Activated naive CD8-positive, alpha-beta T cell (primary cell): ENCODE data around the gene EMD.
"Not testable (repeated sequence)": the region's sequence is repeated elsewhere in the genome, so short reads cannot be mapped to it uniquely, and the experiment has no call there.

Experiments used
- H3K27ac Mint-ChIP-seq: one replicate; pipeline ENCODE4 v1.8.0; 2021; ENCODE audit warnings: mixed read lengths
- H3K27me3 Mint-ChIP-seq: one replicate; pipeline ENCODE4 v1.8.0; 2021; ENCODE audit warnings: mixed read lengths
- H3K36me3 Mint-ChIP-seq: one replicate; pipeline ENCODE4 v1.8.0; 2021; ENCODE audit warnings: mixed read lengths
- H3K4me1 Mint-ChIP-seq: one replicate; pipeline ENCODE4 v1.8.0; 2021; ENCODE audit warnings: low read depth, mixed read lengths
- H3K4me3 Mint-ChIP-seq: one replicate; pipeline ENCODE4 v1.8.0; 2021; ENCODE audit warnings: mild to moderate bottlenecking, mixed read lengths
- H3K9me3 Mint-ChIP-seq: one replicate; pipeline ENCODE4 v1.8.0; 2021; ENCODE audit warnings: low read depth, mixed read lengths

EMD gene

DNA sequence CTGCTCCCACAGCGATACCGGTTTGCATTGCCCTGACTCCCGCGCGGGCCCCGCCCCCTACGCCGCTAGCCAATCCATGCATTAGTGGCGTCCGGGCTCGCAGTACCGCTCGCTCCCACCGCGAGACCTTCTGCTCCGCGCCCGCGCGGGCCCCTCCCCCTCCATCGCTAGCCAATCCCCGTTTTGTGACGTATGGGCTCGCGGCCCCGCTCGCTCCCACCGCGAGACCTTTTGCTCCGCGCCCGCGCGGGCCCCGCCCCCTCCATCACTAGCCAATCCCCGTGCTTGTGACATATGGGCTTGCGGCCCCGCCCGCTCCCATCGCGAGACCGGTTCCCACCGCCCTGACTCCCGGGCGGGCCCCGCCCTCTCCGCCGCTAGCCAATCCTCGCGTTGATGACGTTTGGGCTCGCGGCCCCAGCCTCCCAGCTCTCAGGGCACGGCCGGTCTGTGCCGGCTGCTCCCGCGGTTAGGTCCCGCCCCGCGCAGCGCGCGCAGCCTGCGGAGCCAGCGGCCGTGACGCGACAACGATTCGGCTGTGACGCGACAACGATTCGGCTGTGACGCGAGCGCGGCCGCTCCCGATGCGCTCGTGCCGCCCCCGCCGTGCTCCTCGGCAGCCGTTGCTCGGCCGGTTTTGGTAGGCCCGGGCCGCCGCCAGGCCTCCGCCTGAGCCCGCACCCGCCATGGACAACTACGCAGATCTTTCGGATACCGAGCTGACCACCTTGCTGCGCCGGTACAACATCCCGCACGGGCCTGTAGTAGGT, at the start of gene EMD:
Gene EMD, plus strand, starts transcription at position 497 of the 770 bp plus-strand sequence. Its CDS starts 190 bp downstream, at position 687.
- Mint-ChIP-seq H3K27ac (peak within 1 kb of the TSS; percentile 91), H3K4me1 (peaks cover 12% of the 10 kb centered on the region), H3K9me3 (no peaks in the 10 kb centered on the region), H3K27me3 (no peaks in the 10 kb centered on the region), H3K36me3 (no peaks in the 10 kb centered on the region), H3K4me3 (peak within 1 kb of the TSS; percentile 93)

DNA sequence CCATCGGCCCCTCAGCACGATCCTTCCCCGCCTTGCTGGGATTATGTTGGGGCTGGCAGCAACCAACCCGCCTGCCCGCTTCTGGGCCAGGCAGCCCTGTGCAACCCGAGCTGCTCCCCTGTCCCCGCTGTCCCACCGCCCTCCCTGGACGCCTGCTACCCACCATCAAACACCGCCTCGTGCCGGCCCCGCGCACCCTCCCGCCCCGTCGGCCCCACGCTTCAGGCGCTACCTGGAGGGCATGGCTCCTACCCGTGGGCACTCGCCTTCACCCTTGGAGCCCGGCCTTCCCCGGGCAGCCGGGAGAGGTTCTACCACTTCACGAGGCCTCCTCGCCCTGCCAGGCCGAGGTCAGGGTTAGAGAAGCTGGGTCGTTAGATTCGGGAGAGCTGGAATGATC, 46.5 kb upstream of the EMD start:
- Mint-ChIP-seq H3K27ac (no peak overlapping the region), H3K36me3 (no peaks in the 10 kb centered on the region)

DNA sequence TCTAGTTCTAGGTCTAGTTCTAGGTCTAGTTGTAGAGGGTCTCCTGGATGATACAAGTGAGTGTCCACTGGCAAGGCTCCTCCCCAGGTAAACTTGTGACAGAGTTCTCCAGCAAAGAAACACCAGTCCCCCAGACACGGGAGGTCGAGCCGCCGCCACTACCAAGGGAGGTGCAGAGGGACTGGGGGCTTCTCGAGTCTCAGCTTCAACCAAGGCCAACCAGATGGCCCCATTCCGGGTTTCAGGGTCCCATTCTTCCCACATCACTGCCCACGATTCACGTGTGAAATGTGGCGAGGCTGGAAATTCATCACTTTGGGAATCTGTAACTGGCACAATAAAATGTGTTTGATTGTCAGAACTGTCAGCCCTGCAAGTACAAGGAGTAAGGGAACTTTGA, 46.0 kb upstream of the EMD start:
- H3K9me3 Mint-ChIP-seq = no peaks in the 10 kb centered on the region

More for the DNA sequence above, 46.5 kb upstream of the EMD start:
- Mint-ChIP-seq H3K27me3 (no peaks in the 10 kb centered on the region), H3K4me1 (peaks cover 36% of the 10 kb centered on the region), H3K4me3 (no peak overlapping the region), H3K9me3 (no peaks in the 10 kb centered on the region)

DNA sequence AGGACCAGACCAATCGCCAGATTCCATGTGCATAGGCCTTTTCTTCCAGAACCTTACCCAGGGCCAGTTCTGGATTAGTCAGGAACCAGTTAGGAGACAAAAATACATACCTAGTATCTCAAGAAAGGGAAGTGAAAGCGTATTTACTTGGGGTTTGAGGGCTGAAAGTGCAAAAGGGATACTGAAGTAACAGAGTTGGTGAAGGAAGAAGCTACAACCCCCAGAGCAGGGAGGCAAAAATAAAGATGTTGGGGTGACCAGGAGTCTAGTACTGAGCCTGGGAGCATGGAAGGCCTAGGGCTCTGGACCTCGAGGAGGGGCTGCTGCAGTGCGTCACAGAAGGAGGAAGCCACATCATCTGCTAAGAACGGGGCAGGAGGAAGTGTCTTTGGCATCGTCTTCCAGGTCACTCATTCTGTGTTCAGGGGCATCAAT, 45.2 kb upstream of the EMD start:
- Mint-ChIP-seq H3K9me3 (no peaks in the 10 kb centered on the region), H3K4me1 (peaks cover 26% of the 10 kb centered on the region), H3K4me3 (peak overlapping the region; percentile 40), H3K27ac (peak overlapping the region; percentile 81), H3K36me3 (no peaks in the 10 kb centered on the region), H3K27me3 (no peaks in the 10 kb centered on the region)

More for the DNA sequence above, 46.0 kb upstream of the EMD start:
- Mint-ChIP-seq H3K4me1 (peaks cover 31% of the 10 kb centered on the region), H3K4me3 (no peak overlapping the region), H3K27ac (no peak overlapping the region), H3K36me3 (no peaks in the 10 kb centered on the region), H3K27me3 (no peaks in the 10 kb centered on the region)

DNA sequence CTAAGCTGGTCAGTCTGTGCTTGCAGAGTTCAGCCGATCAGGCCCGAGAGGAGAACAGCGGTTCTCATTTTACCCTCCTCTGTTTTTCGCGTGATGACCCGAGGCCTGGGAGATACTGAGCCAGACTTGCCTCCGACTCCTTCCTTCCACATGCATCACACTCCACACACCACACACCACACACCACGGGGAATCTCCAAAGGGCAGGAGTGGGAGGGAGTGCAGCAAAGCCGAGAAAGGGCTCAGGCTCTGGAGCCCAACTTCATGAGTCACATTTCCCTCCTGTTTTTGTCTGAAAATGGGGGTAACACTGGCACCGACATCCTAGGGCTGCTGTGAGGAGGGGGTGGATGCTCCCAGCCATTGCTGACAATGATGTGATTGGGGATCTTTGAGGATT, 44.6 kb upstream of the EMD start:
- Mint-ChIP-seq H3K27me3 (no peaks in the 10 kb centered on the region), H3K27ac (peak overlapping the region; percentile 81), H3K36me3 (no peaks in the 10 kb centered on the region), H3K4me1 (peaks cover 22% of the 10 kb centered on the region), H3K9me3 (no peaks in the 10 kb centered on the region), H3K4me3 (peak overlapping the region; percentile 40)

DNA sequence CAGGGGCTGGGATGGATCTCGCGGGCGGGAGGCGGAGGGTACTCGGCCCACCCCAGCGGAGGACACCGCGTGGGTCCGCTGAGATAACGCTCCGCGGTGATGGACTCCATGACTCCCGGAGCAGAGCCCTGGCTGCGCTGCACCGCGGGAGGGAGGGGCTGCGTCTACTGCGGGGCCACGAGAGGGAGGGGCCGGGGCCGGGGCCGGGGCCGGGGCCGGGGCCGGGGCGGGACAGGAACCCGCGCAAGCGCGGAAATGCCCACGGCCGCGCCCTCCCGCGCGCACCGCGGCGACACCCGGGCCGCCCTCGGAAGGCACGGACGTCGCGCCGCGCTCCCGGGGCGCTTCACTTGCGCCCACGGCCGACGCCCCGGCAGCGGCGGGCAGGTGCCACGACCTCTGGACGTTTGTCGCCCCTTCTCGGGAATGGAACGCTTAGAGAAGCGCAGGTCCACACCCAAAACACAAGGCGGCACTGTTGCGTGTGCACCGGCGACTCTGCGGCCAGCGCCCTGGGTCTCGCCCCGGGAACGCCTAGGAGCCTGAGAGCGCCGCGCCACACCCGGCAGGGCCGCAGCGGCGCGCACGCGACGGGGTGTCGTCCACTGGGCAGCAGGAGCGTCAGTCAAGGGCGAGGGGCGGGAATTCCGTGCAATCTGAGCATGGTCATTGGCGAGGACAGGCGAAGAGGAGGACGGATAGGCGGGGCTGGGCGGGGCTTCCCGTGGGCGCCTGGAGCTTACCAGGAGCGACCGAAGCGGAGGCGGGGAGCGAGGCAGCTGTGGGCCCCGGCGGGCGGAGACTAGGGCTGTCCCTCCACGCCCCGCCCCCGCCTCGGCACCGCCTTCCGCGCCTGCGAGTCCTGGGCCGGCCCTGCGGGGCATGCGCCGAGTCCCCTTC, 37.4 kb upstream of the EMD start:
- H3K36me3 Mint-ChIP-seq, H3K27me3 Mint-ChIP-seq, H3K4me3 Mint-ChIP-seq, H3K27ac Mint-ChIP-seq, H3K9me3 Mint-ChIP-seq, H3K4me1 Mint-ChIP-seq: not testable (repeated sequence)

DNA sequence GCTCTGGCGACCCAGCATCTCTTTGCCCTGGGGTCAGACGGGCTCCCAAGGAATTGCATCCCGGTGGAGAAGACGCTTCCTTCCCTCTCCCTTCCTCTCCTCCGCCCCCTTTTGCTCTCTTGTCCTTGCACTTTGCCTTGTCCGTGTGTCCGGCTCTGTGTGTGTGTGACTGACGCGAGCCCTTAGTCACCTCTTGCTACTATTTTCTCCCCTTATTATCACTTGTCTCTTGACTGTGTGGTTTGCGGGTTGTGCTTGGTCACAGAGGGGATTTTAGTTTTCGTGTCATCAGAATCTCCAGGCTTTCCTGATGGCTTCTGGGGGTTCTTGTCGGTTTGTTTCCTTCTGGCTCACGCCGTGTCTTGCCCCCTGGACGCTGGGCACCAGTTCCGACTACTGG, 36.0 kb upstream of the EMD start:
- not testable (repeated sequence) for H3K9me3 Mint-ChIP-seq, H3K4me1 Mint-ChIP-seq, H3K27ac Mint-ChIP-seq, H3K27me3 Mint-ChIP-seq, H3K36me3 Mint-ChIP-seq, H3K4me3 Mint-ChIP-seq

DNA sequence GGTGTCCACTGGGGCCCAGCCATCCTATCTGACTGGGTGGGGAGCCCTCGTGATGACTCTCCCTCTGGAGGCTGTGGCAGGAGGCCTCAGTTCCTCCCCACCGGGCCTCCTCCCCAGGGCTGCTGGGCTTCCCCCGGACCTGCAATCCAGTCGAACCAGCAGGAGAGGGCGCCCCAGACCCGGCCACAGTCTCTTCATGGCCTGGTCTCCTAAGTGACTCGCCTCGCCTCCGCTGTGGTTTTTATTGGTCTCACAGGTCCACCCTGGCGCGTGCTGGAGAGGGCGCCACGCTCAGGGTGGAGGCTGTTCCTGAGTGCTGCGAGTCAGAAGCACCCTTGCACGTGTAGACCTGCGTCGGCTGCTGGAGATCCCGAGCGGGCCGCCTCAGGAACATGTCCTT, 35.5 kb upstream of the EMD start:
- not testable (repeated sequence) for H3K36me3 Mint-ChIP-seq, H3K27ac Mint-ChIP-seq

DNA sequence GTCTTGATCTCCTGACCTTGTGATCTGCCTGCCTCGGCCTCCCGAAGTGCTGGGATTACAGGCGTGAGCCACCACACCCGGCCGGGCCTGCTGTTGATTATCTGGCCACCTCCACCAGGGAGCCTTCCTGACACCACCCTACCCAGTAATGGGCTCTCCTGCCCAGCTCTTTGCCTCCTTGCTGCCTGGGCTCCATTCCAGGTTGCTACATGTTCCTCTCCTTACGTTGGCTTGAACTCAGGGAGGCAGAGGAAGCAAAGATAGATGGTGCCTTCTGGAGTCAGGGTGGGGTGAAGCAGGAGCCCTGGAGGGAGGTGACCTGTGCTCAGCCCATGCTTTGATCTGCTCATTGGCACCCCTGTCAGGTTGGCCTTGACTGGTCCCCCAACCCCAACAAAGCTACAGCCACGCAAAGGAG, 31.0 kb upstream of the EMD start:
- H3K27ac Mint-ChIP-seq = peak overlapping the region; percentile 34
- no peaks in the 10 kb centered on the region for H3K36me3 Mint-ChIP-seq
- no peaks in the 10 kb centered on the region for H3K27me3 Mint-ChIP-seq
- no peaks in the 10 kb centered on the region for H3K9me3 Mint-ChIP-seq
- H3K4me1 Mint-ChIP-seq = peaks cover 23% of the 10 kb centered on the region
- H3K4me3 Mint-ChIP-seq = no peak overlapping the region

More for the DNA sequence above, 35.5 kb upstream of the EMD start:
- H3K4me3 Mint-ChIP-seq, H3K9me3 Mint-ChIP-seq, H3K27me3 Mint-ChIP-seq: not testable (repeated sequence)
- peaks cover 10% of the 10 kb centered on the region for H3K4me1 Mint-ChIP-seq

DNA sequence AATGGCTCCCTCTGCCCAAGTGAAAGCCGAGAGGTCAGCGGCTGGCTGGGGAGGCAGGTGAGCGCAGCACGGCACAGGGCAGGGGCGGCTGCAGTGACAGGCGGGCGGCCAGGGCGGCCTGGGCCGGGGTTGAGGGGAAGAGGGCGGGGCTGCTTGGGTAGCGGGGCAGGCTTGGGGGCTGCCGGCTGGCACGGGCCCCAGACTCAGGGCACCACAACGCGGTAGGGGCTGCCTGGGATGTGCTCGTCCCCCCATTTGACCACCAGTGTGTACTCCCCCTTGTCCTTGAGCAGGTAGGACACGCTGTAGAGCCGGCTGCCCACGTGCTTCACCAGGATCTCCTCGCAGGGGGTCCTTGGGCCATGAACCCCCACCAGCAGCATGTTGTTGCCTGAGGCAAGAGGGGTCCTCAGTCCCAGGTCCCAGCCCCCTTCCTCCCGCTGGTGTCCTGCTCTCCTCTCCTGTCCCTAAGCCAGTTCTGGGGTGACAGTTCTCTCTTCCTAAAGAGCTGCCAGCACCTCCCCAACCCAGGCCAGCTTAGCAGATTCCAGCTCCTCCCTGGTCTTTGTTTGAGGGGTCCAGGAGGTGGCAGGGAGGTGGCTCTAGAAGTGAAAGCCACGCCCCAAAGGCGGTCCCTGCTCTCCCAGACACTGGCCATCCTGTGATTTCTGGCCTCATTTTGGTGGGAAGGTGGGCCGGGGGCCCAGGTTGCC, 30.3 kb upstream of the EMD start:
- Mint-ChIP-seq H3K4me3 (no peak overlapping the region), H3K27ac (no peak overlapping the region), H3K9me3 (no peaks in the 10 kb centered on the region), H3K36me3 (no peaks in the 10 kb centered on the region), H3K4me1 (peaks cover 29% of the 10 kb centered on the region), H3K27me3 (no peaks in the 10 kb centered on the region)

DNA sequence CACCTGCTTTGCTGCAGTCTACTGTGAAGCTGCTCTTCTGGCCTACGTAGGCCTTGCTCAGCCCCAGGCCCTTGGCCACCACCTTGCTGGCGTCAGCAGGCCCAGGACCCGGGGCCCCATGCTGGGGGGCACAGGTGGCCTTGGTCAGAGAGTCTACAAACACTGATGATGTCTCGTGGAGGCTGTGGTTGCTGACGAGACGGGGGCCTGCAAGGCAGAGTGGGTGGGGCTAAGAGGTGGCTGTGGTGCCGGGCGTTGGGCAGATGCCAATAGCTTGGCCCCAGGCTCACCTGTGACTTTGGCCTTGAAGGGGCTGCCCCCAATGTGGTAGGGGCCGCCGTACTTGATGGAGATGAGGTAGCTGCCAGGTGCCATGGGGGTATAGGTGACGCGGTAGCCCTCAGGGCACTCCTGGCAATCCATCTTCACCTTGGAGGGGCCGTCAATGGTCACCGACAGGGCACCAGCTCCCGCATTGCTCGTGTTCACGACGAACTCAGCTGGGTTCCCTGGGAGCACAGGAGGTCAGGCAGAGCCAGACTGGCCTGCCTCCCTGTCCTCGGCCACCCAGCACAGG, 29.6 kb upstream of the EMD start:
- H3K27ac Mint-ChIP-seq = no peak overlapping the region

DNA sequence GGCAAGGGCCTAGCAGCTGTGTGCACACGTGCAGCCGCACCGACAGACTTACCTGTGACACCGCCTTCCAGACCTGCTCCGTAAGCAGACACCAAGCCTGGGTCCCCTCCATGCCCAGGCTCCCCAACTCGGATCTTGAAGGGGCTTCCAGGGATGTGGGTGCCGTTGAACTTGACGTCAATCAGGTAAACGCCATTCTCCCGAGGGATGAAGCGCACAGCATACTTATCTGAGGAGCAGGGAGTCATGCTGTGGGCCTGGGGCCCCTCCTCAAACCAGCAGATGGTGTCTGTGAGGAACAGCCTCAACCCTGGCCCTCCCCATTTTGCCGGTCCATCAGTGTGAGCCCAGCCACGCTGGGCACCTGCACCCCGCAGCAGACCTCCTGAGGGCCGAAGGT, 29.1 kb upstream of the EMD start:
- Mint-ChIP-seq H3K4me3 (no peak overlapping the region), H3K9me3 (no peaks in the 10 kb centered on the region), H3K4me1 (peaks cover 32% of the 10 kb centered on the region), H3K36me3 (no peaks in the 10 kb centered on the region), H3K27me3 (no peaks in the 10 kb centered on the region), H3K27ac (no peak overlapping the region)

More for the DNA sequence above, 29.6 kb upstream of the EMD start:
- H3K4me1 Mint-ChIP-seq = peaks cover 31% of the 10 kb centered on the region
- H3K36me3 Mint-ChIP-seq = no peaks in the 10 kb centered on the region
- H3K4me3 Mint-ChIP-seq = no peak overlapping the region
- H3K27me3 Mint-ChIP-seq = no peaks in the 10 kb centered on the region
- H3K9me3 Mint-ChIP-seq = no peaks in the 10 kb centered on the region

DNA sequence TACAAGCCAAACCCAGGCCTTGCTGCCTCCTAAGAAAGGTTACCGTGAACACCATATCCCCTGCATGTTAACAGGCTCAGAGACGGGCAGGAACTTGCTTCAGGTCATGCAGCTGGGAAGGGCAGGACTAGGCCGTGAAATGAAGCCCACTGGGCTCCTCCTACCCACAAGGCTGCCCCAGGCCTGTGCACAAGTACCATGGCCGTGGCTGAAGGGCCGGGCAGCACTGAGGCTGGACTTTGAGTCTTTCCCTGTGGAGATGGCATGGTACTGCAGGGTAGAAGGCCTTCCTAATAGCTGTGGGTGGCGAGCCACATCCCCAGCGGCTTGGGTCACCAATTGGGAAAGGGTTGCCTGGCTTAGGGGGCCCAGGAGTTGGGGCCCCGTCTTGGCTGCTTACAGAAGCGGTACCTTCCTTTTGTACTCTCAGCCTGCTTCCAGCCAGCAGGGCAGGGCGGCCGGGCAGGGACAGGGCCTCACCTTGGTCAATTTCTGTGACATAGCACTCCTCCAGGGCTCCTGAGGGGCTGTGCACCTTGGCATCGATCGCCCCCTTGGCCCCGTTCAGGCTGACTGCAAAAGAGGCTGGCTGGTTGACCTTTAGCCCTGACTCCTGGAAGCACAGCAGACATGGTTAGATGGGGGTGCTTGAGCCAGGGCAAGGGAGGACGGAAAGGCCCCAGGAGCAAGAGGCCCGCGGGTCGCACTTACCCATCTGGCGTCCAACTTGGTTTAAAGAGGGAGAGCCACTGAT, 28.5 kb upstream of the EMD start:
- Mint-ChIP-seq H3K36me3 (no peaks in the 10 kb centered on the region), H3K4me1 (peaks cover 32% of the 10 kb centered on the region), H3K27me3 (no peaks in the 10 kb centered on the region), H3K4me3 (peak overlapping the region; percentile 23), H3K9me3 (no peaks in the 10 kb centered on the region), H3K27ac (no peak overlapping the region)
